T-helper 17 cell (primary cell): Measurements from ENCODE around the gene TM7SF2. TPM values are rescaled to one million over a fixed set of nuclear protein-coding genes. Genes with fewer than 3 reads are reported as not detected.

Experiments used
- ATAC-seq: fragments of 150-1000 bp; cut with Tn5 transposase; 2 replicates; pipeline ENCODE4 v1.10.0; 2021; ENCODE audit warnings: mild to moderate bottlenecking, moderate library complexity
- DNase-seq, 3 donors: peaks; one replicate each; pipeline versions ENCODE4 v3.0.0 to v3.0.0-alpha.2; 2020 to 2021
- H3K9me3 ChIP-seq: one replicate; pipeline ENCODE4 v1.7.0; 2013; ENCODE audit warnings: low read length, mild to moderate bottlenecking; ENCODE audit not compliant: control insufficient read depth, poor library complexity, severe bottlenecking
- H3K27ac Mint-ChIP-seq: one replicate; pipeline ENCODE4 v1.8.0; 2022; ENCODE audit warnings: mild to moderate bottlenecking, moderate library complexity, mixed read lengths
- H3K27me3 Mint-ChIP-seq: one replicate; pipeline ENCODE4 v1.8.0; 2022; ENCODE audit warnings: mixed read lengths
- H3K36me3 Mint-ChIP-seq: one replicate; pipeline ENCODE4 v1.8.0; 2022; ENCODE audit warnings: low read depth, mixed read lengths
- H3K4me1 Mint-ChIP-seq: one replicate; pipeline ENCODE4 v1.8.0; 2022; ENCODE audit warnings: mild to moderate bottlenecking, mixed read lengths
- H3K4me3 Mint-ChIP-seq: one replicate; pipeline ENCODE4 v1.8.0; 2022; ENCODE audit warnings: mild to moderate bottlenecking, moderate library complexity, mixed read lengths
- total RNA-seq, 4 donors: library from RNA in 2 of 4; stranded (reverse) in 2 of 4; gene quantifications; one replicate each; pipeline ENCODE4 v1.2.3 and lab custom pipeline; 2022 to 2026

TM7SF2 gene
- 10 to 100 TPM; 15.2 to 18.5 TPM for total RNA-seq
- total RNA-seq (lab: John Stamatoyannopoulos, UW): 12.6 to 17.6 reads per million in 2 donors

- peaks cover 23% of the 10 kb centered on the region for H3K4me1 Mint-ChIP-seq
- no peaks in the 10 kb centered on the region for H3K27me3 Mint-ChIP-seq
- no peaks in the 10 kb centered on the region for H3K9me3 ChIP-seq
- ATAC-seq (peak; percentile 80), DNase-seq (peak; percentile 89 to 95 (median 92))
- H3K27ac Mint-ChIP-seq: peak within 1 kb of the TSS; percentile 97
- H3K36me3 Mint-ChIP-seq: no peaks in the 10 kb centered on the region
- H3K4me3 Mint-ChIP-seq: peak within 1 kb of the TSS; percentile 97
Observed at GRCh38 chr11:65111744-65112545, at the start of gene TM7SF2. Gene TM7SF2, plus strand, starts transcription at chr11:65111872. Its CDS starts 144 bp downstream, at chr11:65112016.

GRCh38 chr11:65063532-65063931, 48.1 kb upstream of the TM7SF2 start:
- no peak overlapping the region for H3K4me3 Mint-ChIP-seq
- H3K36me3 Mint-ChIP-seq: no peaks in the 10 kb centered on the region
- peaks cover 6% of the 10 kb centered on the region for H3K27me3 Mint-ChIP-seq
- DNase-seq (no peak), ATAC-seq (no peak)
- peaks cover 16% of the 10 kb centered on the region for H3K4me1 Mint-ChIP-seq
- no peak overlapping the region for H3K27ac Mint-ChIP-seq
- no peaks in the 10 kb centered on the region for H3K9me3 ChIP-seq

GRCh38 chr11:65064847-65065240, 46.8 kb upstream of the TM7SF2 start:
- no peak for ATAC-seq
- H3K36me3 Mint-ChIP-seq: no peaks in the 10 kb centered on the region
- no peak overlapping the region for H3K27ac Mint-ChIP-seq
- no peaks in the 10 kb centered on the region for H3K9me3 ChIP-seq
- no peak for DNase-seq
- peaks cover 6% of the 10 kb centered on the region for H3K27me3 Mint-ChIP-seq
- H3K4me3 Mint-ChIP-seq: no peak overlapping the region
- peaks cover 12% of the 10 kb centered on the region for H3K4me1 Mint-ChIP-seq

DNA sequence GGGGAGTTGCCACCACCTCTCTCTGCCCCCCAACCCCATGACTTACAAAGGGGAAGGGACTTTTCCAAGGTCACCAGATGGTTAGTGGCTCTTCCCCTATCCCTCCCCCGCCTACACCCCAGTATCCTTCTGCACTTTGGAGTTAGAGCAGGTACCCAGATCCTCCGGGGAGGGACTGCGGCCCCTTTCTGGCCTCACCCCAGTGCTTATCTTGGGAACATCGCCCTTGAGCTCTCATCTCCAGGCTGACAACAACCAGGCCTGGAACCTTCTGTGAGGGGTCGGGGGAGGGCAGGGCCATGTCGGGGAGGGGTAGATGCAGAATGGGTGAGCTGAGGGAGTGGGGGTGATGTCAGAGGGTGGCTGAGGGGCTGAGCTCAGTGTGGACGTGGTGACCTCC, 45.8 kb upstream of the TM7SF2 start:
- H3K36me3 Mint-ChIP-seq: no peaks in the 10 kb centered on the region
- peaks cover 8% of the 10 kb centered on the region for H3K4me1 Mint-ChIP-seq
- H3K4me3 Mint-ChIP-seq: no peak overlapping the region
- ATAC-seq: no peak
- peaks cover 6% of the 10 kb centered on the region for H3K27me3 Mint-ChIP-seq
- H3K9me3 ChIP-seq: no peaks in the 10 kb centered on the region
- H3K27ac Mint-ChIP-seq: no peak overlapping the region
- DNase-seq: no peak

DNA sequence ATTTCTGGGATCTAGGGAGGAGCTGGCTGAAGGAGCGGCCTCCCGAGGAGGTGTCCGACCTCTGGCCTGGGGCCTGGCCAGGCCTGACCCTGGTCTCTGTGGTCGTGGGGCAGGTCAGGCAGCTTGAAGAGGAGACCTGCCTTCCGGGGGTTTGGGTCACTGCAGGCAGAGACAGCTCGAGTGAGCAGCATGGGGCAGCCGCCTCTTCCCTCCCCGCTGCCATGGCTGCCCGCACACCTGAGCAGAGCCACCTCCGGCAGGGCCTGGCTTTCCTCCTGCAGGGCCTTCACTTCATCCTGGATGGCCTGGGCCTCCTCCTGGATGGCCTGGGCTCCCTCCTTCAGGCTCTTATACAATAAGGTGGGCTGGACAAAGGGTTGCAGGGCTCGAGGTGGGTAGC, 45.4 kb upstream of the TM7SF2 start:
- no peak for DNase-seq
- H3K9me3 ChIP-seq: no peaks in the 10 kb centered on the region
- H3K27me3 Mint-ChIP-seq: peaks cover 6% of the 10 kb centered on the region
- peaks cover 4% of the 10 kb centered on the region for H3K4me1 Mint-ChIP-seq
- H3K4me3 Mint-ChIP-seq: no peak overlapping the region
- no peak for ATAC-seq
- no peaks in the 10 kb centered on the region for H3K36me3 Mint-ChIP-seq
- no peak overlapping the region for H3K27ac Mint-ChIP-seq

- peaks cover 6% of the 10 kb centered on the region for H3K27me3 Mint-ChIP-seq
- peaks cover 4% of the 10 kb centered on the region for H3K4me1 Mint-ChIP-seq
- H3K36me3 Mint-ChIP-seq: no peaks in the 10 kb centered on the region
- H3K4me3 Mint-ChIP-seq: no peak overlapping the region
- DNase-seq: no peak
- no peaks in the 10 kb centered on the region for H3K9me3 ChIP-seq
- no peak for ATAC-seq
- H3K27ac Mint-ChIP-seq: no peak overlapping the region
Observed at GRCh38 chr11:65066805-65067291, 44.8 kb upstream of the TM7SF2 start.

- Mint-ChIP-seq H3K4me3 (no peak overlapping the region), H3K4me1 (no peaks in the 10 kb centered on the region), H3K27ac (no peak overlapping the region), H3K36me3 (no peaks in the 10 kb centered on the region), H3K27me3 (peaks cover 6% of the 10 kb centered on the region)
- ATAC-seq: no peak
- H3K9me3 ChIP-seq: no peaks in the 10 kb centered on the region
- no peak for DNase-seq
Observed at GRCh38 chr11:65067446-65067845, 44.2 kb upstream of the TM7SF2 start.

DNA sequence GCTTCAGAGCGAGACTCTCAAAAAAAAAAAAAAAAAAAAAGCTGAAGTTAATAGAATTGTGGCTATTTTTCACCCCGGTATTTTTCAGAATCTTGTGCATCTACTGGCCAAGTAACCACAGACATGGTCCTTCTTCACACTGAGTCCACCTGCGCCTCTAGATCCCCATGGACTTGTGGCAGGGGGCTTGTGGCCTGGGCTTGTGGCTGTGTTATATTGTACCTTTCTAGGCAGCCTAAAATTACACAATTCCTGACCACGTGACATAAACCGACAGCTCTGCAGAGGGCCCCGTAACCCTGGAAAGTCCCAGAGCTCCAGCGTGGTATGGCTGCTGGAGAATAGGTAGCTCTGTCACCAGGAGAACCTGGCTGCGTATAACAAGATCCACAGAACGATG, 42.5 kb upstream of the TM7SF2 start:
- H3K27me3 Mint-ChIP-seq: no peaks in the 10 kb centered on the region
- ATAC-seq (no peak), DNase-seq (no peak)
- H3K27ac Mint-ChIP-seq: no peak overlapping the region
- H3K4me3 Mint-ChIP-seq: no peak overlapping the region
- no peaks in the 10 kb centered on the region for H3K9me3 ChIP-seq
- no peaks in the 10 kb centered on the region for H3K36me3 Mint-ChIP-seq
- H3K4me1 Mint-ChIP-seq: no peaks in the 10 kb centered on the region

GRCh38 chr11:65071907-65072630, 39.6 kb upstream of the TM7SF2 start:
- H3K9me3 ChIP-seq: no peaks in the 10 kb centered on the region
- Mint-ChIP-seq H3K4me1 (no peaks in the 10 kb centered on the region), H3K4me3 (no peak overlapping the region), H3K27me3 (no peaks in the 10 kb centered on the region), H3K27ac (no peak overlapping the region), H3K36me3 (no peaks in the 10 kb centered on the region)
- DNase-seq (no peak), ATAC-seq (no peak)

DNA sequence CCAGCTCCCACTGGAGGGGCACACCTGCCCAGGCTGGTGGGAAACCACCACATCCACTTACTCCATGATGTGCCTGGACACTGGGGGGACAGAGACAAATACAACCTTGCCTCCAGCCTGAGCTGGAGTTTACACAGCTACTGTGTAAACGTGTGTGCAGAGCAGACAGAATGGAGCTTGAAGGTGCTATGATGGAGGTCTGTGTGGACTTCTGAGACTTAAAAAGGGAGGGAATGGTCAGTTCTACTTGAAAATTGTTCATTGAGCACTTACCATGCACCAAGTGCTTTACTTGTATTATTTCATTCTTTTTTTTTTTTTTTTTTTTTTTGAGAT, 39.1 kb upstream of the TM7SF2 start:
- H3K4me1 Mint-ChIP-seq: no peaks in the 10 kb centered on the region
- no peak overlapping the region for H3K4me3 Mint-ChIP-seq
- ATAC-seq: no peak

DNA sequence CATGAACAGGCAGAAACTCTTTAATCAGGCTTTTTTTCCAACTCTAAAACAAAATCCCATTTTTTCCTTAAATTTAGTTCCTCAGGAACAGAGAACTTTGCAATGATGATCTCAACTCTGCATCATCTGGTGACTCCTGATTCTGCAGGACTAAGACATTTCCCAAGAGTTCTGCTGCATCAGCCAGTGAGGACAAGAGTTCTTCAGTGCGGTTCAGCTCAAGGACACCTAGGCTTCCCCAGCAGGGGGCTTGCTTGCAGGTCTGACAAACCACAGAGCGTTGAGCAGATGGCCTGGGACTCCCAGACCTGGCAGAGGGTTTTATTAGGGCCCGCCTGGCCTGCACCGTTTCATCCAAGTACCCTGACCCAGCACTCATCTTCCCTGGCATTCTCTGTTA, 34.2 kb upstream of the TM7SF2 start:
- peak overlapping the region; percentile 49 for H3K27ac Mint-ChIP-seq
- ATAC-seq: no peak

More for the DNA sequence above, 39.1 kb upstream of the TM7SF2 start:
- H3K36me3 Mint-ChIP-seq: no peaks in the 10 kb centered on the region
- H3K9me3 ChIP-seq: no peaks in the 10 kb centered on the region
- no peak for DNase-seq
- no peaks in the 10 kb centered on the region for H3K27me3 Mint-ChIP-seq
- no peak overlapping the region for H3K27ac Mint-ChIP-seq

DNA sequence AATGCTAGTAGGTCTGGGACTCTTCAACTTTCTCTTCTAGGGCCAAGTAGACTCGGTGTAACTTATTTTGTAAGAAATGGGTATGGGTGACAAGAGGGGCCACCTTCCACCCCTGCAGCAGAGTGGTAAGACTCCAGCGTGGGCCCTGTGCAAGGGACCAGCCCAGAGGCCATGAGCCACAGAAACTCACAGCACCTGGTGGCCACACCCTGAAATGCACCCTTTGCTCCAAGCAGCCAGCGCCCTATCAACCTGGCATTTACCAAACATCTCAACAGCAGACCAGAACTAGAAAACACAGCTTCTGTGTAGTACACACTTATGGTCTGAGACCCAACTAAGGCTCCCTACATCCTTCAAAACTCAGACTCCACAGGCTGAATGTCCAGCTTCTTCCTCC, 33.5 kb upstream of the TM7SF2 start:
- H3K4me3 Mint-ChIP-seq: no peak overlapping the region
- H3K9me3 ChIP-seq: no peaks in the 10 kb centered on the region
- H3K27me3 Mint-ChIP-seq: no peaks in the 10 kb centered on the region
- DNase-seq (peak; percentile 49 to 66 (median 54)), ATAC-seq (peak; percentile 99)
- H3K4me1 Mint-ChIP-seq: peaks cover 8% of the 10 kb centered on the region
- peak overlapping the region; percentile 49 for H3K27ac Mint-ChIP-seq
- no peaks in the 10 kb centered on the region for H3K36me3 Mint-ChIP-seq

More for the DNA sequence above, 34.2 kb upstream of the TM7SF2 start:
- Mint-ChIP-seq H3K4me1 (peaks cover 8% of the 10 kb centered on the region), H3K36me3 (no peaks in the 10 kb centered on the region), H3K4me3 (peak overlapping the region; percentile 25), H3K27me3 (no peaks in the 10 kb centered on the region)
- no peak for DNase-seq
- no peaks in the 10 kb centered on the region for H3K9me3 ChIP-seq

DNA sequence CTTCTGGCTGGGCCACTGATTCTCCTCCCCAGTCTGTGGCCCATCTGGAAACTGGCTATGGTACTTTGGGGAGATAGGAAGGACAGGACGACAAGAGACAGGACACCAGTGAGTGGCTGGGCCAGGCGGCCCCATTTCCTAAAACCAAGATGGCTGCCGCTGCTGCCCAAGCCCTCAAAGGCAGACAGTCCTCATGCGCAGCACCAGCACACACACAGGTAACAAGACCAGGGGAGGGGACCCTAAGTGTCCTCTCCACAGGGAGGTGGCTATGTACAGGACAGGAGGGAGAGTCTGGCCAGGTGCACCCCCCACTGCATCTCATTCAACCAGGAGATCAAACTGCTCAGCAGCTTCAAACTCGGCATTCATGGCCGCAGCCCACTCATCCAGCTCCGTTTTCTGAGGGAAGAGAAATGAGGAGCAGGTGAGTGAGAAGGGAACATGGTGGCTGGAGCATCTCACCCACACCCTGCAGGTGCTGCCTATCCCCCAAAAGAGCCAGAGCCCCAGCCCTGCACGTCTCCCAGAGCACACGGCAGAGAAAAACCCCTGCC, 32.8 kb upstream of the TM7SF2 start:
- Mint-ChIP-seq H3K27ac (peak overlapping the region; percentile 49), H3K36me3 (no peaks in the 10 kb centered on the region), H3K4me1 (peaks cover 12% of the 10 kb centered on the region), H3K4me3 (no peak overlapping the region), H3K27me3 (no peaks in the 10 kb centered on the region)
- ATAC-seq (no peak), DNase-seq (no peak)
- H3K9me3 ChIP-seq: no peaks in the 10 kb centered on the region
